Neuronal stem cell (in vitro differentiated cells): ENCODE measurements around the gene SH3GLB1.

Experiments
- DNase-seq: peaks from one replicate; pipeline ENCODE4 v3.0.0-alpha.2; 2013; ENCODE audit warnings: low spot score
- H2AFZ ChIP-seq: one replicate; pipeline ENCODE4 v1.6.1; 2013; ENCODE audit warnings: mild to moderate bottlenecking, low read length, inconsistent platforms
- H2AK5ac ChIP-seq: 2 replicates; pipeline ENCODE4 v1.6.1; 2013; ENCODE audit warnings: low read depth, mild to moderate bottlenecking, inconsistent platforms, low read length, moderate library complexity, mixed read lengths
- H2BK120ac ChIP-seq: 2 replicates; pipeline ENCODE4 v1.6.1; 2013; ENCODE audit warnings: low read depth, mild to moderate bottlenecking, inconsistent platforms, low read length, moderate library complexity, mixed read lengths
- H2BK12ac ChIP-seq: one replicate; pipeline ENCODE4 v1.6.1; 2013; ENCODE audit warnings: low read length, inconsistent platforms
- H2BK15ac ChIP-seq: 2 replicates; pipeline ENCODE4 v1.6.1; 2013; ENCODE audit warnings: mild to moderate bottlenecking, low read length, inconsistent platforms, mixed read lengths
- H2BK5ac ChIP-seq: one replicate; pipeline ENCODE4 v1.6.1; 2013; ENCODE audit warnings: inconsistent platforms, mild to moderate bottlenecking, low read length, moderate library complexity
- H3K14ac ChIP-seq: one replicate; pipeline ENCODE4 v1.6.1; 2013; ENCODE audit warnings: low read length, inconsistent platforms
- H3K18ac ChIP-seq: 2 replicates; pipeline ENCODE4 v1.6.1; 2013; ENCODE audit warnings: low read length, inconsistent platforms
- H3K23ac ChIP-seq: 2 replicates; pipeline ENCODE4 v1.6.1; 2013; ENCODE audit warnings: low read depth, mild to moderate bottlenecking, mixed read lengths, low read length, inconsistent platforms; ENCODE audit not compliant: poor library complexity
- H3K27ac ChIP-seq: replicated peaks from 3 replicates; pipeline ENCODE4 v1.5.1; 2013; ENCODE audit warnings: low read length, inconsistent platforms
- H3K27me3 ChIP-seq, 3 experiments: 2 replicates each; pipeline ENCODE4 v1.6.1; 2013; ENCODE audit warnings: low read length in 3 of 3, mild to moderate bottlenecking in 2 of 3, inconsistent platforms in 1 of 3, low read depth in 1 of 3, mixed read lengths in 1 of 3, moderate library complexity in 1 of 3; ENCODE audit not compliant: control insufficient read depth in 3 of 3, insufficient read depth in 3 of 3
- H3K36me3 ChIP-seq, 2 donors: replicated peaks in 1 of 2; 2 replicates each; pipeline ENCODE4 v1.6.1; 2013; ENCODE audit warnings: low read length in 2 of 2; ENCODE audit not compliant: control insufficient read depth in 2 of 2, insufficient read depth in 2 of 2
- H3K4ac ChIP-seq: 2 replicates; pipeline ENCODE4 v1.6.1; 2013; ENCODE audit warnings: inconsistent platforms, mild to moderate bottlenecking, low read length, moderate library complexity
- H3K4me1 ChIP-seq, 2 donors: 1 replicate in 1 of 2; 2 replicates in 1 of 2; pipeline ENCODE4 v1.6.1; 2013; ENCODE audit warnings: low read length in 2 of 2, low read depth in 1 of 2; ENCODE audit not compliant: control insufficient read depth in 2 of 2, insufficient read depth in 1 of 2
- H3K4me2 ChIP-seq: one replicate; pipeline ENCODE4 v1.6.1; 2013; ENCODE audit warnings: mild to moderate bottlenecking, low read length, inconsistent platforms; ENCODE audit not compliant: insufficient read depth, poor library complexity, severe bottlenecking
- H3K4me3 ChIP-seq, 2 donors: 2 replicates each; pipeline ENCODE4 v1.5.1; 2013; ENCODE audit warnings: low read length in 2 of 2, mild to moderate bottlenecking in 2 of 2, inconsistent platforms in 1 of 2, moderate library complexity in 1 of 2
- H3K79me1 ChIP-seq: one replicate; pipeline ENCODE4 v1.6.1; 2013; ENCODE audit warnings: low read depth, mild to moderate bottlenecking, inconsistent platforms, low read length, moderate library complexity
- H3K9ac ChIP-seq: one replicate; pipeline ENCODE4 v1.6.1; 2013; ENCODE audit warnings: mild to moderate bottlenecking, low read depth, low read length, inconsistent platforms; ENCODE audit not compliant: poor library complexity
- H3K9me3 ChIP-seq, 2 donors: replicated peaks in 1 of 2; 2 replicates each; pipeline versions ENCODE3 to v1.6.1; 2013; ENCODE audit warnings: low read length in 2 of 2, mild to moderate bottlenecking in 2 of 2, inconsistent platforms in 1 of 2, low read depth in 1 of 2, mixed read lengths in 1 of 2, moderate library complexity in 1 of 2; ENCODE audit not compliant: control insufficient read depth in 2 of 2, insufficient read depth in 1 of 2
- H4K8ac ChIP-seq: one replicate; pipeline ENCODE4 v1.6.1; 2013; ENCODE audit warnings: low read depth, mild to moderate bottlenecking, inconsistent platforms, low read length, moderate library complexity
- H4K91ac ChIP-seq: one replicate; pipeline ENCODE4 v1.6.1; 2013; ENCODE audit warnings: low read length, low read depth, mild to moderate bottlenecking, inconsistent platforms; ENCODE audit not compliant: poor library complexity
- WGBS, 2 donors: extraction: QIAGEN DNeasy Blood & Tissue Kit; methylation state at CpG; one replicate each; pipeline ENCODE4 v1.1.7; 2013; ENCODE audit warnings: missing lambda C conversion rate in 2 of 2, mixed read lengths in 1 of 2; ENCODE audit not compliant: insufficient read length in 2 of 2, insufficient replicate concordance in 1 of 2; ENCODE audit errors: extremely low coverage in 2 of 2; 5-methylcytosine and 5-hydroxymethylcytosine counted together

SH3GLB1 gene

DNA sequence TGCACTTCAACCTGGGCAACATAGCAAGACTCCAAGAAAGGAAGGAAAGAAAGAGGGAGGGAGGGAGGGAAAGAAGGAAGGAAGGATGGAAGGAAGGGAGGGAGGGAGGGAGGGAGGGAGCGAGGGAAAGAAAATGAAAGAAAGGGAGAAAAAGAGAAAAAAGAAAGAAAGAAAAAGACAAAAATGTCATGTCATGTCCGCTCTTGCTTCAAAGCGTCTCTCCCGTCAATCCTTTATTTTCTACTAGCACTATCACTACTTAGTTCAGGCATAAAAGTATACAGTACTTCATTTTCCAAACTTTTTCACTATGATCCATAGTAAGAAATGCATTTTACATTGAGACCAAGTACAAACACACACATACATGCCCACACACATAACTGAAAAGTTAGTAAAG is 64.7 kb downstream of the SH3GLB1 start:
- H2AFZ ChIP-seq: no peak overlapping the region

DNA sequence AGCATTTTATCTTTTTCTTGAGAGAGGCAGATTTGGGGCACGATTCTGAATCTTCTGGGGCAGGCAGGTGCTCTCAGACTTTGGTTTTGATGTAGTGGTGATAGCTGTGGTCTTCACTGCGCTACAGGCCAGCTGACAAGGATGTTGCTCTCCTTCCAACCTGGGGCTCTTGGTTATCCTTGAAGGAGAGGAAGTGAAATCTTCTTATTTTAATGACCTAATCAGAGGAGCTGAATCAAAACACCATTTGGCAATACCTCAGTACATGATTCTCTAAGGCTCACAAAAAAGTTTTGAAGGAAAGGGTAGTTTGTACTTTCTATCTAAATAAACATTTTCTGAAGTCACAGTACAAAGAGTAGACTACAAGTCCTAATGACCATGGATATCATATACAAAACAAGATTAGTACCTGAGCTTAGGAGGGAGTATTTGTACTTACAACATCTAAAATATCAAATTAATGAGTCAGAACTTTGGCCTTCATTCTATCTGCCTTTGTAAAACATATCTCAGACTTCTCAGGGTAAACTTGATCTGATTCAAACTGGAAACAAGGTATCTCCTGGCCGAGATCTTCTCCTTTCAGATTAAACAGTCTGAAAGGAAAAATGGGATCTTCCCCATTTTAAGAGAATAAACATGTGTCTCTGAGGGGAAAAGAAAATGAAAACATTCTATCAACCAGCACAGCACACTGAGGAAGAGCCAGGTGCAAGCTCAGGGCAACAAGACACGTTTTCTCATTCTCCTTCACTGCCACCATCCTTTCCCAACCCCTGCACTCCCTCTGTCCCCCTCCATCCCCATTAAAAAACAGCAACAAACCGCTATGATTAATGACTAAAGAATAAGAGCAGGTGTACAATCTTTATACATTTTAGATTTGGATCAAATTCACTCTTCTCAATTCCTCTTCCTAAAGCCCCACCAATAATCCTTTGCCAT is 69.2 kb downstream of the SH3GLB1 start:
- H3K27me3 ChIP-seq: no peaks in the 10 kb centered on the region
- H4K8ac ChIP-seq: no peak overlapping the region
- H3K9ac ChIP-seq: no peak overlapping the region
- no peak overlapping the region for H2BK120ac ChIP-seq
- no peak for DNase-seq
- H2BK12ac ChIP-seq: no peak overlapping the region
- H3K36me3 ChIP-seq: no peaks in the 10 kb centered on the region
- H3K23ac ChIP-seq: no peak overlapping the region
- H3K4me2 ChIP-seq: no peak overlapping the region
- no peak overlapping the region for H4K91ac ChIP-seq
- peaks cover 7 to 10% of the 10 kb centered on the region in 2 donors for H3K4me1 ChIP-seq
- WGBS, 2 donors: no CpG with 5 or more reads among the region's 5 CpGs
- H3K14ac ChIP-seq: no peak overlapping the region
- H3K9me3 ChIP-seq: no peaks in the 10 kb centered on the region
- no peak overlapping the region for H2AK5ac ChIP-seq
- H2BK5ac ChIP-seq: no peak overlapping the region
- H2BK15ac ChIP-seq: no peak overlapping the region
- H3K18ac ChIP-seq: no peak overlapping the region
- no peak overlapping the region for H3K4me3 ChIP-seq
- H3K79me1 ChIP-seq: no peaks in the 10 kb centered on the region
- no peak overlapping the region for H3K27ac ChIP-seq
- no peak overlapping the region for H3K4ac ChIP-seq
- H2AFZ ChIP-seq: peak overlapping the region; percentile 49

More for the DNA sequence above, 64.7 kb downstream of the SH3GLB1 start:
- Histone ChIP-seq H3K4me1 (peaks cover 1 to 4% of the 10 kb centered on the region in 2 donors), H2BK12ac (no peak overlapping the region), H3K27me3 (no peaks in the 10 kb centered on the region), H4K8ac (no peak overlapping the region), H2BK15ac (no peak overlapping the region), H3K4me2 (no peak overlapping the region), H3K23ac (no peak overlapping the region), H3K18ac (no peak overlapping the region), H3K36me3 (no peaks in the 10 kb centered on the region), H3K4ac (no peak overlapping the region), H2AK5ac (no peak overlapping the region), H3K79me1 (no peaks in the 10 kb centered on the region), H3K9ac (no peak overlapping the region), H2BK5ac (no peak overlapping the region), H3K9me3 (peaks cover 0 to 5% of the 10 kb centered on the region in 2 donors), H3K4me3 (no peak overlapping the region), H4K91ac (no peak overlapping the region), H2BK120ac (no peak overlapping the region), H3K27ac (no peak overlapping the region), H3K14ac (no peak overlapping the region)
- 100% methylated on average over 1 of the region's 4 CpGs; no CpG with 5 or more reads in 1 of the 2 donors for WGBS, 2 donors
- no peak for DNase-seq

DNA sequence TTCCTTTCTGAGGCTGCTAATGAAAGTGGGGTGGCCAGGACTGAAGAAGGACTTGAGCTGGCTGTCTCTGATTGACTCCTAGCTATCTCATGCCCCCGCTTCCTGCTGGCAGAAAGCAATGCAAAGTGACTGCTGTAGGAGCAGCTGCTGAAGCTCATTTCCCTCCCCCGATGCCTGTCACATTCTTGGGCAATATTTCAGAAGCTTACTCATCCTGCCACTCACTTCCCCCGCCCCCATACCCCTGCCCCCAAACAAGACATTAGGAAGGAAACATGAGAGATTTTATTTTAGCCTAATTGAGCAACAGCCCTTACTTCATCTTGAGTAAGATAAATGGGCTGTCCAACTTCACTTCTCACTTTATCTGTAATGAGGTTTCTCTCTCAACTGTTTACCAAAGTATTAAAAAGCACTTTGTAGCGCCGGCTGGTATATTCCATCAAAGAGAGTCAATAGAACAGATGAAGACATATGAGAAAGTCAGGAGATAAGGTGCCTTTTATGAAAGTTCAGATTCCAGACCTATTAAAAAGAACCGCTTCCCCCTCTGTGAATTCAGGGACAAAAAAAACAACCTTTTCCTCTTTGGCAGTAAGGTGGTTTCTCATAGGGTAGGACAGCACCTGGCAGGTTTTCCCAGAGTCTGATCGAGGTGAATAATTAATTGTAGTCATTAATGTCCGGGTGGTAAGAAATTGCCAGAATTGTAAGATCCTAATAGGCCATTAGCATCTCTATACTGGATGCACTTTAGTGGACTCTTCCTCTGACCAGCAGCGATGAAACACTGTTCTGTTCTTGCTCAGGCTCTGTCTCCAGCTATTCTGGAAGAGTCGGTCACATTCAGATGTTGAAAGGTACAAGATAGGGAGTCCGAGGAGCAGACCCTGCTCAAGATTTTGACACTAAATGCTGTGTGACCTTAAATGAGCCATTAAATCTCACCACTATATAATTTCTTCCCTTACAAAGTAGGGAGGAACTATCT is 70.2 kb downstream of the SH3GLB1 start:
- Histone ChIP-seq H3K4ac (no peak overlapping the region), H3K36me3 (no peaks in the 10 kb centered on the region), H3K4me1 (peaks cover 7 to 10% of the 10 kb centered on the region in 2 donors), H3K4me3 (no peak overlapping the region), H2AK5ac (no peak overlapping the region), H3K79me1 (no peaks in the 10 kb centered on the region), H2BK5ac (no peak overlapping the region), H3K9me3 (no peaks in the 10 kb centered on the region), H2AFZ (peak overlapping the region; percentile 49), H2BK15ac (no peak overlapping the region), H3K14ac (no peak overlapping the region), H3K27ac (no peak overlapping the region), H4K91ac (no peak overlapping the region), H3K18ac (no peak overlapping the region), H2BK12ac (no peak overlapping the region), H2BK120ac (no peak overlapping the region), H4K8ac (no peak overlapping the region), H3K23ac (no peak overlapping the region), H3K4me2 (no peak overlapping the region), H3K27me3 (no peaks in the 10 kb centered on the region), H3K9ac (no peak overlapping the region)
- DNase-seq: no peak
- no CpG with 5 or more reads among the region's 11 CpGs for WGBS, 2 donors
